Measurements from ENCODE around the gene LHFPL3.

DNA sequence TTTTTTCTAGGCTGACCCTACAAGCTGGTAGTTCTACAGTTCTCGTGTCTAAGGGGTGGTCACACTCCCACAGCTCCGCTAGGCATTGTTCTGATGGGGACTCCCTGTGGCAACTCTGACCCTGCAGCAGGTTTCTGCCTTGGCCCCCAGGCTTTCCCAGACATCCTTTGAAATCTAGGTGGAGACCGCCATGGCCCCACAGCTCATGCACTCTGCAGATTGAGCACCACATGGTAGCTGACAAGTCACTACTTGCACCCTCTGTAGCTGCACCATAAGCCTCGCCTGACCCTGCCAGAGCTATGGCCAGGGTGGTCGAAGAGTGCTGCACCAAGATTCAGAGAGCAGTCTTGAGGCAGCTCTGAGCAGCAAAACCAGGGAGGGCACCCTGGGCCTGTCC, 275.6 kb downstream of the LHFPL3 start:
- TF ChIP-seq, protein P1, sequence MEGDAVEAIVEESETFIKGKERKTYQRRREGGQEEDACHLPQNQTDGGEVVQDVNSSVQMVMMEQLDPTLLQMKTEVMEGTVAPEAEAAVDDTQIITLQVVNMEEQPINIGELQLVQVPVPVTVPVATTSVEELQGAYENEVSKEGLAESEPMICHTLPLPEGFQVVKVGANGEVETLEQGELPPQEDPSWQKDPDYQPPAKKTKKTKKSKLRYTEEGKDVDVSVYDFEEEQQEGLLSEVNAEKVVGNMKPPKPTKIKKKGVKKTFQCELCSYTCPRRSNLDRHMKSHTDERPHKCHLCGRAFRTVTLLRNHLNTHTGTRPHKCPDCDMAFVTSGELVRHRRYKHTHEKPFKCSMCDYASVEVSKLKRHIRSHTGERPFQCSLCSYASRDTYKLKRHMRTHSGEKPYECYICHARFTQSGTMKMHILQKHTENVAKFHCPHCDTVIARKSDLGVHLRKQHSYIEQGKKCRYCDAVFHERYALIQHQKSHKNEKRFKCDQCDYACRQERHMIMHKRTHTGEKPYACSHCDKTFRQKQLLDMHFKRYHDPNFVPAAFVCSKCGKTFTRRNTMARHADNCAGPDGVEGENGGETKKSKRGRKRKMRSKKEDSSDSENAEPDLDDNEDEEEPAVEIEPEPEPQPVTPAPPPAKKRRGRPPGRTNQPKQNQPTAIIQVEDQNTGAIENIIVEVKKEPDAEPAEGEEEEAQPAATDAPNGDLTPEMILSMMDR (IDR thresholded peaks at IDR 0.05): no peak
- no peak for TF ChIP-seq POLR2A (IDR thresholded peaks at IDR 0.05)
